Measurements from ENCODE around the gene KRT5. TPM values are rescaled to one million over a fixed set of nuclear protein-coding genes. Genes with fewer than 3 reads are reported as not detected.

Gene KRT5
- total and polyA plus RNA-seq, 2 donors (not counting 3 experiments of a cell fraction or from before 2014, with no cell fraction given): 0.32 to 0.86 TPM

GRCh38 chr12:52474212-52474611 lies 46.0 kb downstream of the KRT5 start:
- Histone ChIP-seq H3K4me2 (ENCODE audit: insufficient read depth, low read length) (no peak overlapping the region), H3K9me3 (replicated peaks; ENCODE audit: control insufficient read depth, insufficient read depth, low read length) (no peaks in the 10 kb centered on the region), H3K4me3 (replicated peaks in 1 of 3; ENCODE audit: insufficient read depth in 1 of 3, low read depth in 1 of 3, low read length in 3 of 3) (no peak overlapping the region), H4K20me1 (replicated peaks; ENCODE audit: control insufficient read depth, extremely low read depth, insufficient read depth, low read length) (no peaks in the 10 kb centered on the region), H3K9ac (replicated peaks; ENCODE audit: extremely low read depth, insufficient read depth, low read length) (no peak overlapping the region), H2AFZ (ENCODE audit: low read depth, low read length) (no peak overlapping the region), H3K27ac (ENCODE audit: insufficient read depth, low read depth, low read length) (no peak overlapping the region), H3K79me2 (ENCODE audit: control insufficient read depth, insufficient read depth, low read length) (no peaks in the 10 kb centered on the region), H3K36me3 (ENCODE audit: control insufficient read depth in 2 of 2, extremely low read depth in 1 of 2, insufficient read depth in 2 of 2, low read length in 2 of 2) (no peaks in the 10 kb centered on the region), H3K27me3 (ENCODE audit: control insufficient read depth in 2 of 2, insufficient read depth in 2 of 2, low read length in 2 of 2) (peaks cover 0 to 2% of the 10 kb centered on the region in 2 experiments), H3K9me1 (replicated peaks; ENCODE audit: control insufficient read depth, extremely low read depth, insufficient read depth, low read length) (no peaks in the 10 kb centered on the region), H3K4me1 (ENCODE audit: control insufficient read depth, extremely low read depth, insufficient read depth, low read length) (no peaks in the 10 kb centered on the region)
- dilution Hi-C loops (cut with MboI; ENCODE audit: extremely low pct_ligation_motif_present, low sequenced_read_pairs): no loop called here
- ChIA-PET POLR2A (no interaction called here), CTCF (no interaction called here)
- FAIRE-seq (no peak), DNase-seq (ENCODE audit: low read depth, low spot score) (no peak)
- TF ChIP-seq EZH2 (IDR thresholded peaks at IDR 0.05; ENCODE audit: borderline replicate concordance, low read depth, low read length, severe bottlenecking) (no peak), CTCF (IDR thresholded peaks at IDR 0.05; ENCODE audit: extremely low read depth in 1 of 2, insufficient read depth in 1 of 2, low read depth in 1 of 2, low read length in 2 of 2) (no peak), MAX (IDR thresholded peaks at IDR 0.05; ENCODE audit: insufficient read depth, insufficient read length) (no peak), POLR2A (IDR thresholded peaks at IDR 0.05; ENCODE audit: low read depth, low read length) (no peak), GATA2 (IDR thresholded peaks at IDR 0.05; ENCODE audit: insufficient read depth, insufficient read length, low read depth, low read length) (no peak), MYC (IDR thresholded peaks at IDR 0.05; ENCODE audit: low read depth, low read length) (no peak), JUN (IDR thresholded peaks at IDR 0.05; ENCODE audit: borderline replicate concordance, insufficient read depth, insufficient read length, low read depth) (no peak)
- intact Hi-C loops (cut with micrococcal nuclease): no loop called here
- no TSS peak for BruUV-seq (replicated peaks)
